Endothelial cell of umbilical vein (primary cell): ENCODE data around the gene GYS1. TPM values are rescaled to one million over a fixed set of nuclear protein-coding genes. Genes with fewer than 3 reads are reported as not detected.
"Not testable (repeated sequence)": the region's sequence is repeated elsewhere in the genome, so short reads cannot be mapped to it uniquely, and the experiment has no call there.

Experiments
- BruUV-seq: library from RNA; stranded (reverse); fragments of 400-500 nt; replicated peaks from 2 replicates; lab custom pipeline; 2021; lab: Mats Ljungman, UMichigan
- CTCF ChIA-PET: fragments of 300-600, 350-600 bp; sonication (Branson Sonifier 250); formaldehyde crosslinking; loops from one replicate; lab custom pipeline; 2021; ENCODE audit warnings: antibody characterized with exemption, inconsistent platforms; lab: Charles Lee
- POLR2A ChIA-PET: fragments of 300-600, 350-600 bp; sonication (Branson Sonifier 250); formaldehyde crosslinking; loops from one replicate; lab custom pipeline; 2021; ENCODE audit warnings: antibody characterized with exemption, inconsistent platforms; lab: Charles Lee
- DNase-seq: peaks from one replicate; pipeline ENCODE4 v3.0.0-alpha.2; 2011; ENCODE audit warnings: low read depth, low spot score
- FAIRE-seq: peaks from 2 replicates; lab custom pipeline; 2011; peaks lifted over from hg19 to GRCh38; lab: Jason Lieb, UNC
- H2AFZ ChIP-seq: 2 replicates; pipeline ENCODE4 v1.6.0; 2012; ENCODE audit warnings: low read depth, low read length, control low read depth, inconsistent platforms
- H3K27ac ChIP-seq: 2 replicates; pipeline ENCODE4 v1.5.1; 2011; ENCODE audit warnings: low read depth, mild to moderate bottlenecking, control low read depth, low read length, moderate library complexity; ENCODE audit not compliant: insufficient read depth
- H3K27me3 ChIP-seq, 2 experiments: 2 replicates each; pipeline versions ENCODE4 v1.6.0 to v1.6.1; 2011; ENCODE audit warnings: low read length in 2 of 2, mixed read lengths in 1 of 2; ENCODE audit not compliant: control insufficient read depth in 2 of 2, insufficient read depth in 2 of 2
- H3K36me3 ChIP-seq, 2 experiments: 2 replicates in 1 of 2; 3 replicates in 1 of 2; pipeline ENCODE4 v1.5.1; 2011; ENCODE audit warnings: low read length in 2 of 2, mild to moderate bottlenecking in 1 of 2, moderate library complexity in 1 of 2; ENCODE audit not compliant: control insufficient read depth in 2 of 2, insufficient read depth in 2 of 2; ENCODE audit errors: extremely low read depth in 1 of 2
- H3K4me1 ChIP-seq: 3 replicates; pipeline ENCODE4 v1.5.1; 2011; ENCODE audit warnings: mild to moderate bottlenecking, low read length; ENCODE audit not compliant: control insufficient read depth, insufficient read depth; ENCODE audit errors: extremely low read depth
- H3K4me2 ChIP-seq: 2 replicates; pipeline ENCODE4 v1.6.1; 2011; ENCODE audit warnings: low read length, control low read depth, mixed read lengths; ENCODE audit not compliant: insufficient read depth
- H3K4me3 ChIP-seq, 3 experiments: fragments of 200-600 bp in 1 of 3; sonication (generic), shearing (Covaris generic) in 1 of 3; replicated peaks in 1 of 3; 2 replicates each; pipeline ENCODE4 v1.5.1; 2011 to 2016; ENCODE audit warnings: control low read depth in 3 of 3, low read length in 3 of 3, mild to moderate bottlenecking in 2 of 3, inconsistent platforms in 1 of 3, low read depth in 1 of 3, moderate library complexity in 1 of 3; ENCODE audit not compliant: insufficient read depth in 1 of 3
- H3K79me2 ChIP-seq: 2 replicates; pipeline ENCODE4 v1.6.0; 2012; ENCODE audit warnings: low read length, inconsistent platforms; ENCODE audit not compliant: control insufficient read depth, insufficient read depth
- H3K9ac ChIP-seq: replicated peaks from 2 replicates; pipeline ENCODE3; 2011; ENCODE audit warnings: low read length, control low read depth; ENCODE audit not compliant: insufficient read depth; ENCODE audit errors: extremely low read depth
- H3K9me1 ChIP-seq: replicated peaks from 3 replicates; pipeline ENCODE4 v1.6.0; 2011; ENCODE audit warnings: mild to moderate bottlenecking, low read length; ENCODE audit not compliant: control insufficient read depth, insufficient read depth; ENCODE audit errors: extremely low read depth
- H3K9me3 ChIP-seq: replicated peaks from 2 replicates; pipeline ENCODE4 v1.5.1; 2012; ENCODE audit warnings: low read length, inconsistent platforms; ENCODE audit not compliant: control insufficient read depth, insufficient read depth
- H4K20me1 ChIP-seq: replicated peaks from 2 replicates; pipeline ENCODE3; 2011; ENCODE audit warnings: mild to moderate bottlenecking, low read length; ENCODE audit not compliant: control insufficient read depth, insufficient read depth; ENCODE audit errors: extremely low read depth
- EZH2 ChIP-seq: IDR thresholded peaks from 2 replicates; pipeline ENCODE4 v1.6.1; 2012; ENCODE audit warnings: borderline replicate concordance, low read depth, mild to moderate bottlenecking, moderate library complexity, low read length, inconsistent platforms; ENCODE audit not compliant: severe bottlenecking
- FOS ChIP-seq: IDR thresholded peaks from 2 replicates; pipeline ENCODE4 v1.6.1; 2011; ENCODE audit warnings: mild to moderate bottlenecking, low read length, moderate library complexity, borderline replicate concordance; ENCODE audit not compliant: insufficient read depth
- GATA2 ChIP-seq: IDR thresholded peaks from 2 replicates; pipeline ENCODE4 v1.7.0; 2011; ENCODE audit warnings: low read depth, mild to moderate bottlenecking, moderate library complexity, mixed read lengths, low read length; ENCODE audit not compliant: insufficient read length, insufficient read depth
- JUN ChIP-seq: IDR thresholded peaks from 2 replicates; pipeline ENCODE4 v1.6.1; 2011; ENCODE audit warnings: borderline replicate concordance, low read depth; ENCODE audit not compliant: insufficient read length, insufficient read depth
- MAX ChIP-seq: IDR thresholded peaks from 2 replicates; pipeline ENCODE4 v1.6.1; 2011; ENCODE audit not compliant: insufficient read depth, insufficient read length
- MYC ChIP-seq: IDR thresholded peaks from one replicate; pipeline ENCODE4 v1.6.1; 2011; ENCODE audit warnings: mild to moderate bottlenecking, low read depth, low read length
- POLR2A ChIP-seq: IDR thresholded peaks from 2 replicates; pipeline ENCODE4 v1.6.1; 2012; ENCODE audit warnings: low read depth, mild to moderate bottlenecking, control low read depth, low read length
- POLR2AphosphoS5 ChIP-seq: IDR thresholded peaks from 2 replicates; pipeline ENCODE4 v1.6.1; 2012; ENCODE audit warnings: low read depth, mild to moderate bottlenecking, control low read depth, low read length, moderate library complexity; ENCODE audit not compliant: insufficient read depth
- dilution Hi-C: fragments of 300-500 bp; cut with MboI; formaldehyde crosslinking; loops from one replicate; pipeline ENCODE4 v1.15.0; 2019; ENCODE audit warnings: low sequenced_read_pairs; ENCODE audit not compliant: extremely low pct_ligation_motif_present
- intact Hi-C: fragments of 100-400 bp; cut with micrococcal nuclease; formaldehyde crosslinking; loops from one replicate; pipeline ENCODE4 v1.10.0; 2022
- polyA plus RNA-seq, 4 experiments: library from polyadenylated mRNA; depleted of rRNA in 3 of 4; stranded (reverse) in 3 of 4; unstranded in 1 of 4; fragments of >200 nt; gene quantifications; 2 replicates each; pipeline versions ENCODE4 v1.2.1 to v1.2.3, GENCODE V29; 2011 to 2012; ENCODE audit warnings: missing spikeins in 1 of 4
- total RNA-seq: library from RNA; stranded (reverse); gene quantifications from 2 replicates; pipeline ENCODE4 v1.2.3, GENCODE V29; 2021
- TF ChIP-seq, protein P1 (sequence below), 2 donors: IDR thresholded peaks; 1 replicate in 1 of 2; 2 replicates in 1 of 2; pipeline ENCODE4 v1.5.1; 2011; ENCODE audit warnings: low read length in 2 of 2, mild to moderate bottlenecking in 2 of 2, moderate library complexity in 2 of 2, control low read depth in 1 of 2, inconsistent platforms in 1 of 2, low read depth in 1 of 2; ENCODE audit not compliant: insufficient read depth in 1 of 2; ENCODE audit errors: extremely low read depth in 1 of 2

Gene GYS1
- total and polyA plus RNA-seq, 2 donors (not counting 3 experiments of a cell fraction or from before 2014, with no cell fraction given) = 39.0 to 58.9 TPM

- CTCF ChIA-PET, H3K27ac ChIP-seq, FAIRE-seq, H4K20me1 ChIP-seq, H3K4me3 ChIP-seq, intact Hi-C loops, POLR2A ChIA-PET, H3K36me3 ChIP-seq, H3K79me2 ChIP-seq, H3K4me1 ChIP-seq, DNase-seq, H3K27me3 ChIP-seq, H3K9ac ChIP-seq, dilution Hi-C loops, H3K9me1 ChIP-seq, H2AFZ ChIP-seq, H3K4me2 ChIP-seq, BruUV-seq, H3K9me3 ChIP-seq: not testable (repeated sequence)
These were observed 31.1 kb upstream of the GYS1 start, which contains the start of gene CGB3 for GRCh38 chr19:49024233-49024632. Gene CGB3 (minus strand): TSS chr19:49024333. CDS start chr19:49023971, 362 bp downstream.

DNA sequence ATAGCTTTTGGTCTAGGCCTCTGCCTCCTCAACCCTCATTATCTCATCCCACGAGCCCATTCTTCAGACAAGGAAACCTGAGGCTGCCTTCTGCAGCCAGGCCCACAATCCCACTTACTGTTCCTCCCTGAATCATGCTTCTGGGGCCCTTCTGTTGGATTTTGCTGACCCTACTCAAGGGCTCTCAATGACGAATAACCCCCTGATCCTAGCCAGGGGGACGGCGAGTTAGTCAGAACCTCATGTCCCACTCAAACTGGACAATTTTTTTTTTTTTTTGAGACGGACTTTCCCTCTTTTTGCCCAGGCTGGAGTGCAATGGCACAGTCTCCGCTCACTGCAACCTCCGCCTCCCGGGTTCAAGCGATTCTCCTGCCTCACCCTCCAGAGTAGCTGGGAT is 29.0 kb upstream of the GYS1 start:
- TF ChIP-seq GATA2 = no peak
- TF ChIP-seq POLR2A = no peak
- TF ChIP-seq JUN = no peak
- TF ChIP-seq POLR2AphosphoS5 = no peak
- TF ChIP-seq MAX = no peak
- TF ChIP-seq FOS = no peak
- TF ChIP-seq, protein P1, sequence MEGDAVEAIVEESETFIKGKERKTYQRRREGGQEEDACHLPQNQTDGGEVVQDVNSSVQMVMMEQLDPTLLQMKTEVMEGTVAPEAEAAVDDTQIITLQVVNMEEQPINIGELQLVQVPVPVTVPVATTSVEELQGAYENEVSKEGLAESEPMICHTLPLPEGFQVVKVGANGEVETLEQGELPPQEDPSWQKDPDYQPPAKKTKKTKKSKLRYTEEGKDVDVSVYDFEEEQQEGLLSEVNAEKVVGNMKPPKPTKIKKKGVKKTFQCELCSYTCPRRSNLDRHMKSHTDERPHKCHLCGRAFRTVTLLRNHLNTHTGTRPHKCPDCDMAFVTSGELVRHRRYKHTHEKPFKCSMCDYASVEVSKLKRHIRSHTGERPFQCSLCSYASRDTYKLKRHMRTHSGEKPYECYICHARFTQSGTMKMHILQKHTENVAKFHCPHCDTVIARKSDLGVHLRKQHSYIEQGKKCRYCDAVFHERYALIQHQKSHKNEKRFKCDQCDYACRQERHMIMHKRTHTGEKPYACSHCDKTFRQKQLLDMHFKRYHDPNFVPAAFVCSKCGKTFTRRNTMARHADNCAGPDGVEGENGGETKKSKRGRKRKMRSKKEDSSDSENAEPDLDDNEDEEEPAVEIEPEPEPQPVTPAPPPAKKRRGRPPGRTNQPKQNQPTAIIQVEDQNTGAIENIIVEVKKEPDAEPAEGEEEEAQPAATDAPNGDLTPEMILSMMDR (IDR thresholded peaks at IDR 0.05; ENCODE audit: extremely low read depth in 1 of 2, insufficient read depth in 1 of 2, low read depth in 1 of 2, low read length in 2 of 2) = no peak
- no peak for TF ChIP-seq MYC
- TF ChIP-seq EZH2 = no peak
- H3K9ac ChIP-seq = no peak overlapping the region
- ChIA-PET POLR2A (no interaction called here), CTCF (interaction anchor here (1.4 kb wide), 1 partner anchor 22 kb away, joined by 4 read pairs; no protein-coding TSS in a partner anchor)
- no peaks in the 10 kb centered on the region for H3K36me3 ChIP-seq
- no peaks in the 10 kb centered on the region for H4K20me1 ChIP-seq
- H3K27ac ChIP-seq = no peak overlapping the region
- FAIRE-seq (no peak), DNase-seq (no peak)
- no TSS peak for BruUV-seq
- no peak overlapping the region for H3K4me2 ChIP-seq
- H3K4me1 ChIP-seq = peaks cover 10% of the 10 kb centered on the region
- dilution Hi-C loops (no loop called here), intact Hi-C loops (no loop called here)
- no peak overlapping the region for H3K4me3 ChIP-seq
- peaks cover 0 to 5% of the 10 kb centered on the region in 2 experiments for H3K27me3 ChIP-seq
- H3K79me2 ChIP-seq = no peaks in the 10 kb centered on the region
- no peak overlapping the region for H2AFZ ChIP-seq
- H3K9me1 ChIP-seq = no peaks in the 10 kb centered on the region
- H3K9me3 ChIP-seq = no peaks in the 10 kb centered on the region
